GM12865 (cell line): ENCODE data around the gene SH3GLB1.
A peak's percentile ranks its signal among the peaks of the same experiment; 100 is the strongest.
"Not testable (repeated sequence)": the region's sequence is repeated elsewhere in the genome, so short reads cannot be mapped to it uniquely, and the experiment has no call there.

Source experiments
- DNase-seq: peaks from one replicate; pipeline ENCODE4 v3.0.0; 2010; ENCODE audit warnings: low read depth
- H3K4me3 ChIP-seq: 2 replicates; pipeline ENCODE4 v1.5.1; 2011; ENCODE audit warnings: mild to moderate bottlenecking, low read depth, low read length, control low read depth
- TF ChIP-seq, protein P1 (sequence below): IDR thresholded peaks from 2 replicates; pipeline ENCODE4 v1.5.1; 2011; ENCODE audit warnings: low read length, control low read depth, low read depth, inconsistent platforms; ENCODE audit not compliant: insufficient read depth; ENCODE audit errors: missing control alignments

Gene SH3GLB1

DNA sequence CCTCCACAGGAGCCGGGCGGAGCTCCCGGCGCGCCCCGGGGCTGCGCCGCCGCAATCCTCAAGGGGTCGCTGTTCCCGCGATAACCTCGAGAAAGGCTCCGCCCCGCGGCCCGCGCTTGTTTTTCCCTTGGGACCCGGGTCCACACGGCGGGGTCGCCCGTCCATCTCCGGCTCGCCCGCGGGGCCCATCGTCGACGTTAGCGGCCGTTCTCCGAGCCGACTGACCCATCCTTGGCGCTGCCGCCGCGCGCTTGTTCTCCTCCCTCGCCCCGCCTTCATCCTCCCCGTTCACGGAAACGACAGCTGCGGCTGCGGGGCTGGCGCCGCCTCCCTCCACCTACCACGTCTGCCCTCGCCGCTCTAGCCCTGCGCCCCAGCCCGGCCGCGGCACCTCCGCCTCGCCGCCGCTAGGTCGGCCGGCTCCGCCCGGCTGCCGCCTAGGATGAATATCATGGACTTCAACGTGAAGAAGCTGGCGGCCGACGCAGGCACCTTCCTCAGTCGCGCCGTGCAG, at the start of gene SH3GLB1:
SH3GLB1 (plus strand) TSS at position 119 of the 514 bp plus-strand sequence; CDS start at position 443, 324 bp downstream.
- TF ChIP-seq, protein P1, sequence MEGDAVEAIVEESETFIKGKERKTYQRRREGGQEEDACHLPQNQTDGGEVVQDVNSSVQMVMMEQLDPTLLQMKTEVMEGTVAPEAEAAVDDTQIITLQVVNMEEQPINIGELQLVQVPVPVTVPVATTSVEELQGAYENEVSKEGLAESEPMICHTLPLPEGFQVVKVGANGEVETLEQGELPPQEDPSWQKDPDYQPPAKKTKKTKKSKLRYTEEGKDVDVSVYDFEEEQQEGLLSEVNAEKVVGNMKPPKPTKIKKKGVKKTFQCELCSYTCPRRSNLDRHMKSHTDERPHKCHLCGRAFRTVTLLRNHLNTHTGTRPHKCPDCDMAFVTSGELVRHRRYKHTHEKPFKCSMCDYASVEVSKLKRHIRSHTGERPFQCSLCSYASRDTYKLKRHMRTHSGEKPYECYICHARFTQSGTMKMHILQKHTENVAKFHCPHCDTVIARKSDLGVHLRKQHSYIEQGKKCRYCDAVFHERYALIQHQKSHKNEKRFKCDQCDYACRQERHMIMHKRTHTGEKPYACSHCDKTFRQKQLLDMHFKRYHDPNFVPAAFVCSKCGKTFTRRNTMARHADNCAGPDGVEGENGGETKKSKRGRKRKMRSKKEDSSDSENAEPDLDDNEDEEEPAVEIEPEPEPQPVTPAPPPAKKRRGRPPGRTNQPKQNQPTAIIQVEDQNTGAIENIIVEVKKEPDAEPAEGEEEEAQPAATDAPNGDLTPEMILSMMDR = peak; percentile 87
- DNase-seq = peak; percentile 95
- H3K4me3 ChIP-seq = peak within 1 kb of the TSS; percentile 68

GRCh38 chr1:86658381-86658780, 46.0 kb upstream of the SH3GLB1 start:
- H3K4me3 ChIP-seq, DNase-seq: not testable (repeated sequence)

GRCh38 chr1:86666368-86666767, 38.0 kb upstream of the SH3GLB1 start:
- TF ChIP-seq, protein P1 = no peak
- no peak for DNase-seq
- no peak overlapping the region for H3K4me3 ChIP-seq

DNA sequence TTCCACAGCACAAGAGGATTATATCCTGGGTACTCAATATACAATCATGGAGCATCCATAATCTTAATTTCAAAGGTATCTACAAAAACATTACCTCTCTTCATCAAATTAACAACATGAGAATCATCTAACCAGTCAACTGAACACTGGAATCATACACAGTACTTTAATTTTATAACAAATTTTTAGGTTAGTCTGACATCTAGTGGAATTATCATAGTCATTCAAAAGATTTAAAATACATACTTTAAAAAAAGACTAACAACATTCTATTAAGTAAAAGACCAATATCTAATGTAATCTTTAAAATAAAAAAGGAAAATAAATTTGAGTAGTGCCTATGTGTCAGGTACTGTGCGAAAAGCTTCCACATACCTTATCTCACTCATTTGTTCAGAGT, 16.8 kb upstream of the SH3GLB1 start:
- no peak overlapping the region for H3K4me3 ChIP-seq
- TF ChIP-seq, protein P1 = no peak
- no peak for DNase-seq

DNA sequence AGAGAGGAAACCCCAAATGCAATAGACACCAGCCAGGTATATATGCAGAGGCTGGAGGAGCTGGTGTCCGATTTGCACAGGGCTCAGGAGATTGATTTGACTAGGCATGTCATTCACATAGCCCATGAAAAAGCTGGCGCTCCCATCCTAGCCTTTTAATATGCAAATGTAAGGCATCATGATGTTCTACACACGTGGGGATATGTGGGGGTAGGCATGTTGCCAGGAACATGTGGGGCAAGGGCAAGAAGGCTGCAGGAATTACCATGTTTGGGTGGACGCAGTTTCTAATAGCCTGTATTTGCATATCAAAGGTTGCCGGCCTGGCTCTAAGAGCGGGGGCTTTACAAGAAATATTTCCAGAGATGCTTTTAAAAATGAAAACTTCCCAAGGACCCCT, 11.7 kb upstream of the SH3GLB1 start:
- TF ChIP-seq, protein P1 = no peak
- DNase-seq = no peak
- no peak overlapping the region for H3K4me3 ChIP-seq

- no peak for DNase-seq
- no peak overlapping the region for H3K4me3 ChIP-seq
- TF ChIP-seq, protein P1 = no peak
Measured at GRCh38 chr1:86695400-86695799, 9.0 kb upstream of the SH3GLB1 start.

GRCh38 chr1:86696522-86696921, 7.9 kb upstream of the SH3GLB1 start:
- no peak for DNase-seq
- TF ChIP-seq, protein P1 = no peak
- no peak overlapping the region for H3K4me3 ChIP-seq
